Immature natural killer cell (primary cell): Measurements from ENCODE around the gene DUSP9. TPM values are rescaled to one million over a fixed set of nuclear protein-coding genes. Genes with fewer than 3 reads are reported as not detected.
"Not testable (repeated sequence)": the region's sequence is repeated elsewhere in the genome, so short reads cannot be mapped to it uniquely, and the experiment has no call there.

ENCODE experiments used
- DNase-seq, 3 donors: peaks; one replicate each; pipeline ENCODE4 v3.0.0; 2022; ENCODE audit warnings: mixed read lengths in 1 of 3
- H3K27ac Mint-ChIP-seq, 6 donors: one replicate each; pipeline ENCODE4 v1.8.0; 2020; ENCODE audit warnings: mixed read lengths in 6 of 6, mild to moderate bottlenecking in 5 of 6, inconsistent platforms in 4 of 6, moderate library complexity in 3 of 6
- H3K27me3 Mint-ChIP-seq, 3 donors: one replicate each; pipeline ENCODE4 v1.8.0; 2020 to 2021; ENCODE audit warnings: low read depth in 3 of 3, mild to moderate bottlenecking in 3 of 3, mixed read lengths in 3 of 3, moderate library complexity in 3 of 3, inconsistent platforms in 1 of 3
- H3K36me3 Mint-ChIP-seq, 3 donors: one replicate each; pipeline ENCODE4 v1.8.0; 2020; ENCODE audit warnings: mixed read lengths in 3 of 3, inconsistent platforms in 2 of 3, mild to moderate bottlenecking in 2 of 3
- H3K4me1 Mint-ChIP-seq, 2 donors: one replicate each; pipeline ENCODE4 v1.8.0; 2020; ENCODE audit warnings: inconsistent platforms in 2 of 2, mild to moderate bottlenecking in 2 of 2, mixed read lengths in 2 of 2, moderate library complexity in 1 of 2
- H3K4me3 Mint-ChIP-seq, 5 donors: one replicate each; pipeline ENCODE4 v1.8.0; 2020; ENCODE audit warnings: mild to moderate bottlenecking in 5 of 5, mixed read lengths in 5 of 5, inconsistent platforms in 3 of 5, moderate library complexity in 3 of 5
- H3K9me3 Mint-ChIP-seq, 6 donors: one replicate each; pipeline ENCODE4 v1.8.0; 2020; ENCODE audit warnings: mild to moderate bottlenecking in 6 of 6, mixed read lengths in 6 of 6, inconsistent platforms in 4 of 6, moderate library complexity in 3 of 6
- polyA plus RNA-seq, 3 donors: library from polyadenylated mRNA; unstranded; fragments of 300-500 nt; fragmentation: Illumina TruSeq; gene quantifications; one replicate each; pipeline ENCODE4 v1.2.3, GENCODE V29; 2021

Gene DUSP9
- polyA plus RNA-seq, 3 donors from 2014 or later, result not detected

DNA sequence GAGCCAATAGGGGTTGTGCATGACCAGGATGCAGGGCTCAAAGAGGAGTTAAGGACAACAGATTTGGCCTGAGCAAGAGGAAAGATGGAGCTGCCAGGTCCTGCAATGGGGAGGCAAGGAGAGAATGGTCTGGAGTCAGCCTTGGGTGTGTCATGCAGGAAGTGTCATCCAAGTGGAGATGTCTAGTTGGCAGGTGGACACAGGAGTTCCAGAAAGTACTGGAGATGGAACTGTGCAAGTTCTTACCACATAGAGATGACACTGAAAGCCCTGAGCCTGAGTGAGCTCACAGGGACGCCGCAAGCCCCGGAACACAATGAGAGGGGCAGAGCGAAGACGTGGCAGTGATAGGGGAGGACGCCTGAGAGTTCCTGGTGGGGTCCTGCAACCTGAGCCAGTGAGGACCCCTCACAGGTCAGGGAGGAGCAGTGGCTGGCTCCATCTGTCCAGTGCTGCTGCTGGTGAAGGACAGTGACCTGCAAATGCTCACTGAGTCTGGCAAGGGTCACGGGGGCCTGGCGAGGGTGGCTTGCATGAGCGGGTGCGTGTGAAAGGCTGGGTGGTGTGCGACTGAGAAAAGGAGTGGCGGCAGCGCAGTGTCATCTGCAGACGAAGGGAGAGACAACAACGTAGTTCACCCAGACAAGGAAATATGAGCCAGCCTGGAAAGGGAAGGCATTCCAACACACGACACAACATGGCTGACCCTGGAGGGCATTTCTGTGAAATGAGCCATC lies 50.2 kb downstream of the DUSP9 start:
- Mint-ChIP-seq H3K27ac (peak overlapping the region in 1 of 6 donors; percentile 28), H3K36me3 (peaks cover 0 to 13% (median 0%) of the 10 kb centered on the region in 3 donors)
- H3K9me3 Mint-ChIP-seq, H3K27me3 Mint-ChIP-seq, H3K4me1 Mint-ChIP-seq, DNase-seq, H3K4me3 Mint-ChIP-seq: not testable (repeated sequence)

DNA sequence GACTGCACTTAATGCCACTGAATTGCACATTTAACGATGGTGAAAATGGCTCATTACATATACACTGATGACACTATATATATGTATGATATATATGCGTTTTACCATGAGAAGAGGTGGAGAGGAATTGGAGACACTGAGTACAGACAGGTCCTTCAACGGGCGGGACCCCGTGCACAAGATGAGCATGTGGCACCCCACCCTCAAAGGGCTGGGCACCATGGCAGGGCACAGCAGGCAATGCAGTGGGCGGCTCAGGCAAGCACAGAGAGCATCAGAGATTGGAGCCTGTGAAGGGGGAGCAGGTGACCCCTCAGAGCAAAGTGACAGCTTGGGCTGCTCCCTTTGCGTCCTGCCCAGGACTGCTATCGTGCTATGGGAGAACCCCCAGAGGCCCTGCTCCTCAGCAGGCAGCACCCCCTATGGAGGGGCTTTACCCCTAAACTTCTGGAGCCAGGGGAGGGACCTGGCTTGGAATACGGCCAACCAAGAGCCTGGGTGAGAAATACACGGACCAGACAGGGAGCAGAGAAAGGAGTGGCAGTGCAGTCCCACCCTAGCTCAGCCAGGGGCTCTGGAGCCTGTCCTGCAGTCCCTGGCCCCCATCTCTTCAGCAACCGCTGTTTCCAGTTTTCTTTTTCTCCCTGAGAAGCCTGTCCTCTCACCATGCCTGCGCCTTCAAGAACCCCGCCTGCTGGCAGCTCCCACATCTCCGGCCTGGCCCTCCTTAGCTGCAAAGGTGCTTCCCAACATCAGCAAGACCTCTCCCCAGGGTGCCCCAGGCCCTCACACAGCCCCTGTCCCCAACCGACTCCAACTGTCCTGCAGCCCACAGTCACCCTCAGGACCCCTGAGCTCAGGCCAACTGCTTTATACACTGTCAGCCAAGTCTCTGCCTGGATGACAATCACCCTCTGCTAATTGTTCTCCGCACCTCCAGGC lies 51.2 kb downstream of the DUSP9 start:
- peaks cover 1 to 4% (median 2%) of the 10 kb centered on the region in 3 donors for H3K27me3 Mint-ChIP-seq
- no peak for DNase-seq
- no peaks in the 10 kb centered on the region for H3K4me1 Mint-ChIP-seq
- peaks cover 0 to 13% (median 0%) of the 10 kb centered on the region in 3 donors for H3K36me3 Mint-ChIP-seq
- H3K4me3 Mint-ChIP-seq, result no peak overlapping the region
- H3K27ac Mint-ChIP-seq, result peak overlapping the region in 1 of 6 donors; percentile 1
- H3K9me3 Mint-ChIP-seq, result no peaks in the 10 kb centered on the region

DNA sequence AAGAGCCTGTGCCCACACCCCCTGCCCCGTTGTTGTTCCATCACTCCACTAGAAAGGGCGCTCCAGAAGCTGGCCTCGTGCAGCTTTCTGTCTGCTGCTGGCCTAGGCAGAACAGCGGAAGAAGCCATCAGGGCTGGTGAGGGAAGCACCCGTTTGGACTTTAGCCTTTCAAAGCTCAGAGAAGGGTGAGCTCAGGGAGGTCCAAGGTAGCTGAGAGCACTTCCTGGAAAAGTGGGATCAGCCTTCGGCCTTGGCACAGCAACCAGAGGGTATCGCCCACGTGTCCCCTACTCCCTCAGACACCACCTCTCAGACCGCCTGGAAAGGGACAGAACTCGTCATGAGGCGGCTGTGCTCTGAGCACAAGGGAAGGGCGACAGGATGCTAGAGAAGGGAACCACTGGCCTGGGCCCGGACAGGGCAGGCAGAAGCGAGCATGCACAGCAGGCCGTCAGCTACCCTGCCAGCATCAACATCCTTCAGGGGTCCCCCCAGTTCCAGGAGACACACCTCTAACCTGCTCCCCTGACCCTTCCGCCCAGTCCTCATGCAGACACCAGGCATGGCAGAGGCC lies 52.3 kb downstream of the DUSP9 start:
- H3K27me3 Mint-ChIP-seq, DNase-seq, H3K27ac Mint-ChIP-seq, H3K4me1 Mint-ChIP-seq, H3K9me3 Mint-ChIP-seq, H3K4me3 Mint-ChIP-seq: not testable (repeated sequence)
- H3K36me3 Mint-ChIP-seq, result peaks cover 0 to 13% (median 0%) of the 10 kb centered on the region in 3 donors

DNA sequence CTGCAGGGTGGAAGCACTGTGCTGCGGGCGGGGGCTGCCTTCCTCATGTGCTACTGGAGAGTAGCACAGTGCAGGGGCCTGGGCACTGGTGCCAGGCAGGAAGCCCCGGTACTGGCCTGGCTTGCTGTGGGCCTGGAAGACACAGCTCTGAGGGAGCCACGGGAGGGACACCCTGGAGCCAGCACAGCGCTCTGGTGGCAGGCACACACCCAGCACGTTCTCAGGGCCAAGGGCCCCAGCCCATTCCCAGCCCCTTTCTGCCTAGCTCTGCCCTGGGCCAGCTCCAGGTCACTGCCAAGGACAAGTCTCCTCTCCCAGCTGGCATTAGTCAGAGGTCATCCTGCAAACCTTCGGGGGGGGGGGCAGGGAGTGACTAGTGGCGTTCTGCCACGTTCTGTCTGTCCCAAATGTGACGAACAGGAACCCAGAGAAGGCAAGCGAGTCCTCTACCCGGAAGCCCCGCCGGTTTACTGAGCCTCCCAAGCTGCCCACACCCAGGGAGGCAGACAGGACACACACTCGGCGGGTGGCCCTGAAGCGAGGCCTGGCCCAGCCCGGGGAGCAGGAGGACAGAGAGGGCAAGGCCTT lies 52.9 kb downstream of the DUSP9 start:
- H3K9me3 Mint-ChIP-seq, H3K27me3 Mint-ChIP-seq, H3K4me1 Mint-ChIP-seq, DNase-seq, H3K27ac Mint-ChIP-seq, H3K4me3 Mint-ChIP-seq: not testable (repeated sequence)
- peaks cover 0 to 13% (median 0%) of the 10 kb centered on the region in 3 donors for H3K36me3 Mint-ChIP-seq

DNA sequence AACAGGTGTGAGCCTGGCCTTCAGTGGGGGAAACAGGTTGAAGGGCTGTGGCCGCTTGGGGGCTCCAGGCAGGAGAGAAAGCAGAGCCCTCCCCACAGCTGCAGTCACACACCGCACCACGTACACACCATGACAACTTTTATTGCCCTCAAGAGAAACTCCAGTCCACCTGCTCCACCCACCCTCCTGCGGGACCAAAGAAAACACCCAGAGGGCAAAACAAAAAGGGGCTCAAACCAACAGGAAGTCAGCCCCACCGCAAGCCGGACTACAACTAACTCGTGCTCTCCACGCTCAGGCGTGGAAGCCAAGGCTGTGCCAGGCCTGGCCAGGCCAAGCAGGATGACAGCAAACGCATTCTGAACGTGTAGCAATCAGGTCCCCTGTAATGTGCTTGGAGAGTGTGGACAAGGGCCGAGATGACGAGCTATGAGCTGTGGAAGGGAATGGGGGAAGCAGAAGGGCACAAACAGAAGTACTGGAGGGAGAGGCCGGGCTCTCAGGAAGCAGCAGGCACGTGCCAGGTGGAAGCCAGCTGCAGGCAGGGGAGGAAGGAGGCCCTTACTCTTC lies 53.5 kb downstream of the DUSP9 start:
- Mint-ChIP-seq H3K4me3 (no peak overlapping the region), H3K4me1 (no peaks in the 10 kb centered on the region), H3K27me3 (peaks cover 0 to 2% (median 2%) of the 10 kb centered on the region in 3 donors), H3K36me3 (peaks cover 0 to 13% (median 0%) of the 10 kb centered on the region in 3 donors), H3K9me3 (no peaks in the 10 kb centered on the region), H3K27ac (no peak overlapping the region)
- DNase-seq, result no peak

Other genes with a start within 250 kb of the DUSP9 start
- not detected for gene PNMA6E, start 245.9 kb upstream of the DUSP9 start, polyA plus RNA-seq
- gene ZFP92, start 235.7 kb upstream of the DUSP9 start, polyA plus RNA-seq, result under 1 TPM in 2 of 3 donors, not detected in 1; 0.19 to 0.45 TPM
- under 1 TPM in 2 of 3 donors, not detected in 1; 0.64 to 0.67 TPM for gene TREX2, start 201.1 kb upstream of the DUSP9 start, polyA plus RNA-seq
- 10 to 100 TPM; 36.3 to 49.5 (median 43.2) TPM for gene HAUS7, start 176.6 kb upstream of the DUSP9 start, polyA plus RNA-seq
- not detected for gene BGN, start 152.2 kb upstream of the DUSP9 start, polyA plus RNA-seq
- gene ATP2B3, start 129.6 kb upstream of the DUSP9 start, polyA plus RNA-seq, result not detected
- 10 to 100 TPM; 36.7 to 42.8 (median 38.4) TPM for gene CCNQ, start 48.1 kb upstream of the DUSP9 start, polyA plus RNA-seq
- not detected for gene PNCK, start 26.6 kb downstream of the DUSP9 start, polyA plus RNA-seq
- gene SLC6A8, start 40.7 kb downstream of the DUSP9 start, polyA plus RNA-seq, result under 1 TPM in 2 of 3 donors, not detected in 1; 0.07 to 0.09 TPM
- 100 to 1,000 TPM; 367 to 491 (median 373) TPM for gene BCAP31, start 77.2 kb downstream of the DUSP9 start, polyA plus RNA-seq
- gene ABCD1, start 77.7 kb downstream of the DUSP9 start, polyA plus RNA-seq, result 1 to 10 TPM; 1.7 to 3.2 (median 2.0) TPM
- not detected for gene PLXNB3, start 117.0 kb downstream of the DUSP9 start, polyA plus RNA-seq
- not detected for gene SRPK3, start 133.8 kb downstream of the DUSP9 start, polyA plus RNA-seq
- 100 to 1,000 TPM in 2 of 3 donors, 10 to 100 TPM in 1; 95.6 to 131 (median 118) TPM for gene IDH3G, start 147.2 kb downstream of the DUSP9 start, polyA plus RNA-seq
- gene SSR4, start 147.5 kb downstream of the DUSP9 start, polyA plus RNA-seq, result 100 to 1,000 TPM; 535 to 803 (median 726) TPM
- 10 to 100 TPM in 1 of 3 donors, 1 to 10 TPM in 1, under 1 TPM in 1; 0.93 to 11.4 (median 6.1) TPM for gene PDZD4, start 183.3 kb downstream of the DUSP9 start, polyA plus RNA-seq
- gene L1CAM, start 239.0 kb downstream of the DUSP9 start, polyA plus RNA-seq, result not detected